ENCODE measurements around the gene EHD1.
A peak's percentile ranks its signal among the peaks of the same experiment; 100 is the strongest.

Gene EHD1

GRCh38 chr11:64864473-64865285, 13.7 kb downstream of the EHD1 start:
- no peak for DNase-seq (ENCODE audit: low read depth in 1 of 2, low spot score in 1 of 2)
- in situ Hi-C loops (cut with HindIII; ENCODE audit: low pct_unique_long_range_greater_than_20kb, low sequenced_read_pairs) = no loop called here

GRCh38 chr11:64864135-64864472, 14.3 kb downstream of the EHD1 start:
- no peak for TF ChIP-seq JUND (IDR thresholded peaks at IDR 0.05; ENCODE audit: low read depth)
- DNase-seq (ENCODE audit: low read depth in 1 of 2, low spot score in 1 of 2) = peak in 1 of 2 experiments; percentile 67
- in situ Hi-C loops (cut with HindIII; ENCODE audit: low pct_unique_long_range_greater_than_20kb, low sequenced_read_pairs) = no loop called here

More at GRCh38 chr11:64864473-64865285, 13.7 kb downstream of the EHD1 start:
- no peak for TF ChIP-seq JUND (IDR thresholded peaks at IDR 0.05; ENCODE audit: low read depth)

GRCh38 chr11:64863391-64864060, 14.9 kb downstream of the EHD1 start:
- no peak for DNase-seq (ENCODE audit: low read depth in 1 of 2, low spot score in 1 of 2)
- in situ Hi-C loops (cut with HindIII; ENCODE audit: low pct_unique_long_range_greater_than_20kb, low sequenced_read_pairs) = no loop called here
- TF ChIP-seq JUND (IDR thresholded peaks at IDR 0.05; ENCODE audit: low read depth) = no peak

GRCh38 chr11:64862987-64863390, 15.4 kb downstream of the EHD1 start:
- no peak for DNase-seq (ENCODE audit: low read depth in 1 of 2, low spot score in 1 of 2)
- TF ChIP-seq JUND (IDR thresholded peaks at IDR 0.05; ENCODE audit: low read depth) = no peak
- in situ Hi-C loops (cut with HindIII; ENCODE audit: low pct_unique_long_range_greater_than_20kb, low sequenced_read_pairs) = no loop called here

- in situ Hi-C loops (cut with HindIII; ENCODE audit: low pct_unique_long_range_greater_than_20kb, low sequenced_read_pairs) = no loop called here
- no peak for DNase-seq (ENCODE audit: low read depth in 1 of 2, low spot score in 1 of 2)
- no peak for TF ChIP-seq JUND (IDR thresholded peaks at IDR 0.05; ENCODE audit: low read depth)
Measured at GRCh38 chr11:64861227-64861975, 17.0 kb downstream of the EHD1 start.

- TF ChIP-seq JUND (IDR thresholded peaks at IDR 0.05; ENCODE audit: low read depth) = no peak
- DNase-seq (ENCODE audit: low read depth in 1 of 2, low spot score in 1 of 2) = no peak
- in situ Hi-C loops (cut with HindIII; ENCODE audit: low pct_unique_long_range_greater_than_20kb, low sequenced_read_pairs) = no loop called here
Measured at GRCh38 chr11:64859542-64860414, 18.6 kb downstream of the EHD1 start.

- no peak for TF ChIP-seq JUND (IDR thresholded peaks at IDR 0.05; ENCODE audit: low read depth)
- in situ Hi-C loops (cut with HindIII; ENCODE audit: low pct_unique_long_range_greater_than_20kb, low sequenced_read_pairs) = no loop called here
- DNase-seq (ENCODE audit: low read depth in 1 of 2, low spot score in 1 of 2) = no peak
Measured at GRCh38 chr11:64858467-64859263, 19.8 kb downstream of the EHD1 start.

GRCh38 chr11:64857485-64857884, 20.9 kb downstream of the EHD1 start:
- TF ChIP-seq JUND (IDR thresholded peaks at IDR 0.05; ENCODE audit: low read depth) = no peak
- DNase-seq (ENCODE audit: low read depth in 1 of 2, low spot score in 1 of 2) = no peak
- in situ Hi-C loops (cut with HindIII; ENCODE audit: low pct_unique_long_range_greater_than_20kb, low sequenced_read_pairs) = no loop called here

GRCh38 chr11:64856382-64857227, 21.8 kb downstream of the EHD1 start:
- no peak for TF ChIP-seq JUND (IDR thresholded peaks at IDR 0.05; ENCODE audit: low read depth)
- DNase-seq (ENCODE audit: low read depth in 1 of 2, low spot score in 1 of 2) = no peak
- in situ Hi-C loops (cut with HindIII; ENCODE audit: low pct_unique_long_range_greater_than_20kb, low sequenced_read_pairs) = no loop called here

- no peak for DNase-seq (ENCODE audit: low read depth in 1 of 2, low spot score in 1 of 2)
- no peak for TF ChIP-seq JUND (IDR thresholded peaks at IDR 0.05; ENCODE audit: low read depth)
- in situ Hi-C loops (cut with HindIII; ENCODE audit: low pct_unique_long_range_greater_than_20kb, low sequenced_read_pairs) = no loop called here
Measured at GRCh38 chr11:64855596-64856304, 22.7 kb downstream of the EHD1 start.
